ENCODE data around the gene SFXN4.

SFXN4 gene

GRCh38 chr10:119177708-119178371 lies 12.3 kb upstream of the SFXN4 start:
- no peak for TF ChIP-seq REST (IDR thresholded peaks at IDR 0.05; ENCODE audit: insufficient read depth in 1 of 2, low read depth in 2 of 2, low read length in 2 of 2)
- no peak for TF ChIP-seq POLR2AphosphoS5 (IDR thresholded peaks at IDR 0.05; ENCODE audit: low read depth, low read length)
- no peak for TF ChIP-seq FOXP2 (optimal IDR thresholded peaks at IDR 0.05; ENCODE audit: borderline replicate concordance, extremely low read depth, extremely low read length, insufficient read depth)
- TF ChIP-seq TAF1 (IDR thresholded peaks at IDR 0.05; ENCODE audit: borderline replicate concordance, insufficient read depth, low read length): no peak
- TF ChIP-seq SIN3A (IDR thresholded peaks at IDR 0.05; ENCODE audit: borderline replicate concordance, insufficient read depth, low read length): no peak

GRCh38 chr10:119176166-119176565 lies 10.7 kb upstream of the SFXN4 start:
- TF ChIP-seq TAF1 (IDR thresholded peaks at IDR 0.05; ENCODE audit: borderline replicate concordance, insufficient read depth, low read length) (no peak), POLR2AphosphoS5 (IDR thresholded peaks at IDR 0.05; ENCODE audit: low read depth, low read length) (no peak), REST (IDR thresholded peaks at IDR 0.05; ENCODE audit: insufficient read depth in 1 of 2, low read depth in 2 of 2, low read length in 2 of 2) (no peak), SIN3A (IDR thresholded peaks at IDR 0.05; ENCODE audit: borderline replicate concordance, insufficient read depth, low read length) (no peak), FOXP2 (optimal IDR thresholded peaks at IDR 0.05; ENCODE audit: borderline replicate concordance, extremely low read depth, extremely low read length, insufficient read depth) (no peak)

GRCh38 chr10:119174109-119174508 lies 8.6 kb upstream of the SFXN4 start:
- TF ChIP-seq SIN3A (IDR thresholded peaks at IDR 0.05; ENCODE audit: borderline replicate concordance, insufficient read depth, low read length) (no peak), FOXP2 (optimal IDR thresholded peaks at IDR 0.05; ENCODE audit: borderline replicate concordance, extremely low read depth, extremely low read length, insufficient read depth) (no peak), TAF1 (IDR thresholded peaks at IDR 0.05; ENCODE audit: borderline replicate concordance, insufficient read depth, low read length) (no peak), POLR2AphosphoS5 (IDR thresholded peaks at IDR 0.05; ENCODE audit: low read depth, low read length) (no peak), REST (IDR thresholded peaks at IDR 0.05; ENCODE audit: insufficient read depth in 1 of 2, low read depth in 2 of 2, low read length in 2 of 2) (no peak)

- TF ChIP-seq POLR2AphosphoS5 (IDR thresholded peaks at IDR 0.05; ENCODE audit: low read depth, low read length): no peak
- TF ChIP-seq TAF1 (IDR thresholded peaks at IDR 0.05; ENCODE audit: borderline replicate concordance, insufficient read depth, low read length): no peak
- no peak for TF ChIP-seq REST (IDR thresholded peaks at IDR 0.05; ENCODE audit: insufficient read depth in 1 of 2, low read depth in 2 of 2, low read length in 2 of 2)
These were observed 1.5 kb upstream of the SFXN4 start for GRCh38 chr10:119167041-119167440.

GRCh38 chr10:119166564-119166963 lies 1.1 kb upstream of the SFXN4 start:
- TF ChIP-seq REST (IDR thresholded peaks at IDR 0.05; ENCODE audit: insufficient read depth in 1 of 2, low read depth in 2 of 2, low read length in 2 of 2): no peak
- no peak for TF ChIP-seq SIN3A (IDR thresholded peaks at IDR 0.05; ENCODE audit: borderline replicate concordance, insufficient read depth, low read length)
- TF ChIP-seq FOXP2 (optimal IDR thresholded peaks at IDR 0.05; ENCODE audit: borderline replicate concordance, extremely low read depth, extremely low read length, insufficient read depth): no peak
- no peak for TF ChIP-seq TAF1 (IDR thresholded peaks at IDR 0.05; ENCODE audit: borderline replicate concordance, insufficient read depth, low read length)
- TF ChIP-seq POLR2AphosphoS5 (IDR thresholded peaks at IDR 0.05; ENCODE audit: low read depth, low read length): no peak

Data from PFSK-1 (cell line).